HepG2 (cell line): ENCODE measurements around the gene MAEA. TPM values are rescaled to one million over a fixed set of nuclear protein-coding genes. Genes with fewer than 3 reads are reported as not detected.

Experiments
- ARID2 ChIP-seq: sonication (generic); formaldehyde crosslinking; IDR thresholded peaks from 2 replicates; pipeline ENCODE4 v1.8.1; 2022; ENCODE audit warnings: mild to moderate bottlenecking, missing genetic modification reagents, borderline replicate concordance
- ATF3 ChIP-seq: sonication (generic); formaldehyde crosslinking; IDR thresholded peaks from 2 replicates; pipeline ENCODE4 v1.4.0; 2020; ENCODE audit warnings: missing genetic modification reagents
- DNMT3B ChIP-seq: conservative IDR thresholded peaks from 2 replicates; pipeline ENCODE4 v1.6.1; 2016; ENCODE audit warnings: missing biosample characterization, control low read depth
- EED ChIP-seq: sonication (generic); formaldehyde crosslinking; IDR thresholded peaks from 2 replicates; pipeline ENCODE4 v1.5.0; 2020; ENCODE audit warnings: mild to moderate bottlenecking, missing genetic modification reagents
- ESRRA ChIP-seq: sonication (generic); formaldehyde crosslinking; IDR thresholded peaks from 2 replicates; pipeline ENCODE4 v1.5.1; 2020; ENCODE audit warnings: mild to moderate bottlenecking, low read depth, missing genetic modification reagents
- GABPB1 ChIP-seq: IDR thresholded peaks from 2 replicates; pipeline ENCODE4 v1.6.1; 2016; ENCODE audit warnings: mild to moderate bottlenecking, missing genetic modification reagents, moderate library complexity, missing compliant biosample characterization
- IRX3 ChIP-seq: sonication (generic); formaldehyde crosslinking; IDR thresholded peaks from 2 replicates; pipeline ENCODE4 v1.8.1; 2023; ENCODE audit warnings: mild to moderate bottlenecking, low read depth, missing genetic modification reagents, borderline replicate concordance
- KDM2A ChIP-seq: sonication (generic); formaldehyde crosslinking; IDR thresholded peaks from 2 replicates; pipeline ENCODE4 v1.4.0; 2020; ENCODE audit warnings: low read depth, missing genetic modification reagents, borderline replicate concordance
- LCORL ChIP-seq, 2 experiments: fragments of 450-650 bp in 1 of 2; sonication (generic) in 1 of 2; formaldehyde crosslinking in 1 of 2; IDR thresholded peaks; 2 replicates each; pipeline versions ENCODE4 v1.5.0 to v1.6.1; 2017 to 2020; ENCODE audit warnings: antibody characterized with exemption in 1 of 2, missing genetic modification reagents in 1 of 2
- LRRFIP1 ChIP-seq: sonication (generic); formaldehyde crosslinking; conservative IDR thresholded peaks from 2 replicates; pipeline ENCODE4 v1.4.0; 2020; ENCODE audit warnings: missing genetic modification reagents
- MAFF ChIP-seq: IDR thresholded peaks from 2 replicates; pipeline ENCODE4 v1.6.1; 2011; ENCODE audit warnings: low read depth, low read length, improper control_type of control experiment
- PPARG ChIP-seq: conservative IDR thresholded peaks from 2 replicates; pipeline ENCODE4 v1.6.1; 2016; ENCODE audit warnings: missing biosample characterization, missing genetic modification reagents
- PRMT3 ChIP-seq: sonication (generic); formaldehyde crosslinking; IDR thresholded peaks from 2 replicates; pipeline ENCODE4 v1.8.1; 2022; ENCODE audit warnings: low read depth, mild to moderate bottlenecking, moderate library complexity, missing genetic modification reagents, borderline replicate concordance
- SP5 ChIP-seq: IDR thresholded peaks from 2 replicates; pipeline ENCODE4 v1.6.1; 2016; ENCODE audit warnings: low read depth, borderline replicate concordance
- ZBTB10 ChIP-seq: sonication (generic); formaldehyde crosslinking; IDR thresholded peaks from 2 replicates; pipeline ENCODE4 v1.4.0; 2020; ENCODE audit warnings: missing genetic modification reagents, borderline replicate concordance
- ZBTB26 ChIP-seq: IDR thresholded peaks from 2 replicates; pipeline ENCODE4 v1.6.1; 2016; ENCODE audit warnings: missing compliant biosample characterization, missing genetic modification reagents, borderline replicate concordance
- ZFP91 ChIP-seq: sonication (generic); formaldehyde crosslinking; IDR thresholded peaks from 2 replicates; pipeline ENCODE4 v1.9.0; 2022; ENCODE audit warnings: missing genetic modification reagents, mild to moderate bottlenecking, borderline replicate concordance
- ZNF225 ChIP-seq: sonication (generic); formaldehyde crosslinking; IDR thresholded peaks from 2 replicates; pipeline ENCODE4 v1.4.0; 2020; ENCODE audit warnings: mild to moderate bottlenecking, missing genetic modification reagents
- ZNF354B ChIP-seq: sonication (generic); formaldehyde crosslinking; IDR thresholded peaks from 2 replicates; pipeline ENCODE4 v1.8.0; 2022; ENCODE audit warnings: mild to moderate bottlenecking, missing genetic modification reagents
- ZNF547 ChIP-seq: sonication (generic); formaldehyde crosslinking; IDR thresholded peaks from 2 replicates; pipeline ENCODE4 v1.5.1; 2020; ENCODE audit warnings: mild to moderate bottlenecking, missing genetic modification reagents
- ZNF558 ChIP-seq: sonication (generic); formaldehyde crosslinking; IDR thresholded peaks from 2 replicates; pipeline ENCODE4 v1.9.0; 2022; ENCODE audit warnings: mild to moderate bottlenecking, missing genetic modification reagents, borderline replicate concordance
- ZNF605 ChIP-seq: sonication (generic); formaldehyde crosslinking; IDR thresholded peaks from 2 replicates; pipeline ENCODE4 v1.8.0; 2022; ENCODE audit warnings: mild to moderate bottlenecking, missing genetic modification reagents
- ZNF709 ChIP-seq: sonication (generic); formaldehyde crosslinking; IDR thresholded peaks from 2 replicates; pipeline ENCODE4 v1.5.0; 2020; ENCODE audit warnings: mild to moderate bottlenecking, missing genetic modification reagents
- polyA plus RNA-seq, 8 experiments: library from polyadenylated mRNA; depleted of rRNA in 3 of 8; stranded (reverse) in 7 of 8; unstranded in 1 of 8; fragments of >200 nt; fragmentation: Illumina TruSeq in 4 of 8; extraction: Trizol in 4 of 8; gene quantifications; 2 replicates each; pipeline versions ENCODE4 v1.2.1 to v1.2.3, GENCODE V29; 2011 to 2016; ENCODE audit warnings: low read depth in 4 of 8, missing spikeins in 1 of 8, mixed read lengths in 1 of 8; ENCODE audit not compliant: insufficient read depth in 1 of 8
- total RNA-seq, 5 experiments: library from RNA; depleted of rRNA; stranded (reverse); fragments of >200 nt; fragmentation: Illumina TruSeq; extraction: Trizol; gene quantifications; 2 replicates each; pipeline ENCODE4 v1.2.3, GENCODE V29; 2016; ENCODE audit warnings: low read depth in 1 of 5

Gene MAEA
- total and polyA plus RNA-seq, 2 of the 13 experiments (the other 11 are each of a cell fraction or from before 2014, with no cell fraction given): 52.0 to 57.1 TPM

GRCh38 chr4:1247864-1248244 is 41.8 kb upstream of the MAEA start (continued):
- TF ChIP-seq ATF3 (CRISPR knock-in tag): no peak
- 0 out of 2 replicates have a peak, but pooled peaks have one; percentile 11 for TF ChIP-seq GABPB1 (CRISPR knock-in tag)
- TF ChIP-seq ZNF547 (CRISPR knock-in tag): no peak
- TF ChIP-seq ARID2 (CRISPR knock-in tag): no peak
- TF ChIP-seq PPARG: no peak
- TF ChIP-seq ESRRA: no peak
- peak; percentile 45; the same call in 1 of the 2 replicates for TF ChIP-seq ZFP91 (CRISPR knock-in tag)
- no peak for TF ChIP-seq ZNF605 (CRISPR knock-in tag)
- no peak for TF ChIP-seq DNMT3B
- TF ChIP-seq ZNF225 (CRISPR knock-in tag): no peak
- TF ChIP-seq MAFF: no peak
- no peak for TF ChIP-seq LRRFIP1 (CRISPR knock-in tag)
- TF ChIP-seq ZNF354B (CRISPR knock-in tag): no peak
- no peak for TF ChIP-seq KDM2A (CRISPR knock-in tag)
- TF ChIP-seq IRX3 (CRISPR knock-in tag): no peak
- no peak; the same call in 1 of the 2 replicates for TF ChIP-seq ZBTB10 (CRISPR knock-in tag)
- peak; percentile 33; the same call in 1 of the 2 replicates for TF ChIP-seq ZNF709 (CRISPR knock-in tag)
- TF ChIP-seq PRMT3 (CRISPR knock-in tag): no peak
- no peak for TF ChIP-seq ZNF558
- TF ChIP-seq EED: no peak
- no peak for TF ChIP-seq ZBTB26 (CRISPR knock-in tag)
- no peak for TF ChIP-seq SP5 (CRISPR knock-in tag)
- TF ChIP-seq LCORL (IDR thresholded peaks at IDR 0.05): no peak
- TF ChIP-seq LCORL (CRISPR knock-in tag; IDR thresholded peaks at IDR 0.05): no peak
